Vagina (tissue), 2 donors: ENCODE data around the gene ERC2. TPM values are rescaled to one million over a fixed set of nuclear protein-coding genes. Genes with fewer than 3 reads are reported as not detected.

Experiments used
- DNase-seq, 2 donors: peaks; one replicate each; pipeline ENCODE4 v3.0.0-alpha.2; 2017; ENCODE audit errors: extremely low spot score in 2 of 2
- H3K27ac ChIP-seq: fragments of 200-600 bp; sonication (generic); one replicate; pipeline ENCODE4 v1.5.1; 2019
- H3K27me3 ChIP-seq: fragments of 200-600 bp; sonication (generic); one replicate; pipeline ENCODE4 v1.5.1; 2019
- H3K36me3 ChIP-seq, 2 donors: fragments of 200-600 bp; sonication (generic); one replicate each; pipeline ENCODE4 v1.5.1; 2017 to 2019
- H3K4me1 ChIP-seq: fragments of 200-600 bp; sonication (generic); one replicate; pipeline ENCODE4 v1.5.1; 2019
- H3K4me3 ChIP-seq, 2 donors: fragments of 200-600 bp; sonication (generic); 1 replicate in 1 of 2; 2 replicates in 1 of 2; pipeline ENCODE4 v1.5.1; 2016 to 2019
- H3K9me3 ChIP-seq: fragments of 200-600 bp; sonication (generic); one replicate; pipeline ENCODE4 v1.5.1; 2019
- POLR2A ChIP-seq, 2 donors: fragments of 450-650 bp; IDR thresholded peaks; one replicate each; pipeline ENCODE4 v1.6.1; 2017; ENCODE audit warnings: antibody characterized with exemption in 2 of 2, mild to moderate bottlenecking in 2 of 2, moderate library complexity in 2 of 2
- POLR2AphosphoS5 ChIP-seq, 2 donors: sonication (generic); formaldehyde crosslinking; IDR thresholded peaks; one replicate each; pipeline ENCODE4 v1.9.0; 2017; ENCODE audit warnings: antibody characterized with exemption in 2 of 2, mild to moderate bottlenecking in 2 of 2, low read depth in 1 of 2; ENCODE audit not compliant: insufficient read depth in 1 of 2
- intact Hi-C: fragments of 100-400 bp; cut with DNase I; formaldehyde crosslinking; loops from one replicate; pipeline ENCODE4 v1.15.1; 2023
- total RNA-seq: library from RNA; depleted of rRNA; stranded (reverse); fragments of >200 nt; gene quantifications from one replicate; pipeline ENCODE4 v1.2.3, GENCODE V29; 2016
- TF ChIP-seq, protein P1 (sequence below), 3 experiments: fragments of 450-650 bp in 2 of 3; fragments of 200-600 bp in 1 of 3; sonication (generic) in 1 of 3; IDR thresholded peaks; one replicate each; pipeline ENCODE4 v1.5.1; 2017 to 2019; ENCODE audit warnings: antibody characterized with exemption in 3 of 3, mild to moderate bottlenecking in 2 of 3, moderate library complexity in 2 of 3

The ERC2 gene
- total RNA-seq, 1 donor from 2014 or later: 1.2 TPM

DNA sequence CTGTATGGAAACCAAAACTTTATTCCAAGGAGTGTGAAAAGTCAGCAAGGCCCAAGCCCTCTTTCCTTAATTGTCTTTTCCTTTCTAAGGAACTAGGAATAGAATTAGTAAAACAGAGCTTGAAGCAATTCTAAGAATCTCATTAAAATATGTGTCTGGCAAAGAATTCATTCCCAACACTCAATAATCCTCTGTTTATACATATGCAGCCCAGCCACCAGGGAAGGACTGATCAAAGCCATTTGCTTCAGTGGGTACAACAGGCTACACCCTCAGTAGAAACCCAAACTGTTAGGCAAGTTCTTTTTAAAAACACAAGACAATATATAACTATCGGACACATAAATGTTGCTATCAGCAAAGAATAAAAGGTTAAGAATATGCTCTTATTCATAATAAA lies 266.9 kb downstream of the ERC2 start:
- Histone ChIP-seq H3K27me3 (no peaks in the 10 kb centered on the region), H3K9me3 (no peaks in the 10 kb centered on the region), H3K4me1 (peaks cover 9% of the 10 kb centered on the region), H3K27ac (no peak overlapping the region), H3K36me3 (no peaks in the 10 kb centered on the region), H3K4me3 (no peak overlapping the region)
- intact Hi-C loops: no loop called here
- TF ChIP-seq POLR2A (IDR thresholded peaks at IDR 0.05): no peak
- TF ChIP-seq, protein P1, sequence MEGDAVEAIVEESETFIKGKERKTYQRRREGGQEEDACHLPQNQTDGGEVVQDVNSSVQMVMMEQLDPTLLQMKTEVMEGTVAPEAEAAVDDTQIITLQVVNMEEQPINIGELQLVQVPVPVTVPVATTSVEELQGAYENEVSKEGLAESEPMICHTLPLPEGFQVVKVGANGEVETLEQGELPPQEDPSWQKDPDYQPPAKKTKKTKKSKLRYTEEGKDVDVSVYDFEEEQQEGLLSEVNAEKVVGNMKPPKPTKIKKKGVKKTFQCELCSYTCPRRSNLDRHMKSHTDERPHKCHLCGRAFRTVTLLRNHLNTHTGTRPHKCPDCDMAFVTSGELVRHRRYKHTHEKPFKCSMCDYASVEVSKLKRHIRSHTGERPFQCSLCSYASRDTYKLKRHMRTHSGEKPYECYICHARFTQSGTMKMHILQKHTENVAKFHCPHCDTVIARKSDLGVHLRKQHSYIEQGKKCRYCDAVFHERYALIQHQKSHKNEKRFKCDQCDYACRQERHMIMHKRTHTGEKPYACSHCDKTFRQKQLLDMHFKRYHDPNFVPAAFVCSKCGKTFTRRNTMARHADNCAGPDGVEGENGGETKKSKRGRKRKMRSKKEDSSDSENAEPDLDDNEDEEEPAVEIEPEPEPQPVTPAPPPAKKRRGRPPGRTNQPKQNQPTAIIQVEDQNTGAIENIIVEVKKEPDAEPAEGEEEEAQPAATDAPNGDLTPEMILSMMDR (IDR thresholded peaks at IDR 0.05): no peak
- TF ChIP-seq POLR2AphosphoS5 (IDR thresholded peaks at IDR 0.05; ENCODE audit: insufficient read depth in 1 of 2, low read depth in 1 of 2): no peak
- DNase-seq: no peak

DNA sequence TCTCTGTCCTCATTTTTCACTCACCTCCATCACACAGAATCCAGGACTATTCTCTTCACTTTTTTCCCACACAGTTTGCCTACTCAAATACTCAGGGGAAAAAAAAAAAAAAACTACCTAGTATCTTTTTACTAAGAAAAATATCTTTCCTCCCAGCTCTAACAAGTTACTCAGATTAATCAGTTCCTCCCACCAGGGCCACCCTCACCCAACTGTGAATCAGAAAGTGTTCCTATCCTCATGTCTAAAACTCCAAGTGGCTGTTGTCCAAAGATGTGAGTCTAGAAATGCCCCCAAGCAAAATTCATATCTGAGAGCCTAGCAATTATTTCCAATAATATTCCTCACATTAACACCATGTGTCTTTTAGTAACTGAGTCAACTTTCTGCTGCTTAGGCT lies 268.0 kb downstream of the ERC2 start:
- TF ChIP-seq, protein P1 (IDR thresholded peaks at IDR 0.05): no peak
- TF ChIP-seq POLR2AphosphoS5 (IDR thresholded peaks at IDR 0.05; ENCODE audit: insufficient read depth in 1 of 2, low read depth in 1 of 2): no peak
- TF ChIP-seq POLR2A (IDR thresholded peaks at IDR 0.05): no peak
- Histone ChIP-seq H3K36me3 (no peaks in the 10 kb centered on the region), H3K27ac (no peak overlapping the region), H3K9me3 (no peaks in the 10 kb centered on the region), H3K4me3 (no peak overlapping the region), H3K27me3 (no peaks in the 10 kb centered on the region), H3K4me1 (peaks cover 9% of the 10 kb centered on the region)
- DNase-seq: no peak
- intact Hi-C loops: no loop called here

DNA sequence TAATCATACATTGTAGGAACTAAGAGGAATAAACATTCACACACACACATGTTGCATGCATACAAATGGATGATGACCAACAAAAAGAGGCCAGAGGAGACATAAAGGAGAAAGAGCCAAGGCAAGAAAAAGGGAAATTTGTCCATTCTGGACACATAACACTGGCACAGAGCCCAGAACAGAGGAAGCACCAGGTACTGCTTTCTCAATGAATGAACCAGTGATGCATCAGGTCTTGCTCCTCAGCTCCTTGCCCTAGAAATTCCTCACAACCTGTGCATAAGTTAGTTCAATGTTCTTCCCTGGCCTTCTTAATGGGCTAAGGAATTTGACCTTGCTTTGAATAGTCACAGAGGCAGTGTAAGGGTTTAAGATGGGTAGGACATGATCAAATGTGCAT lies 270.3 kb downstream of the ERC2 start:
- Histone ChIP-seq H3K36me3 (no peaks in the 10 kb centered on the region), H3K4me3 (no peak overlapping the region), H3K27me3 (no peaks in the 10 kb centered on the region), H3K27ac (no peak overlapping the region), H3K4me1 (peaks cover 9% of the 10 kb centered on the region), H3K9me3 (no peaks in the 10 kb centered on the region)
- no peak for TF ChIP-seq POLR2A (IDR thresholded peaks at IDR 0.05)
- no peak for TF ChIP-seq POLR2AphosphoS5 (IDR thresholded peaks at IDR 0.05; ENCODE audit: insufficient read depth in 1 of 2, low read depth in 1 of 2)
- TF ChIP-seq, protein P1 (IDR thresholded peaks at IDR 0.05): no peak
- no peak for DNase-seq
- intact Hi-C loops: no loop called here

DNA sequence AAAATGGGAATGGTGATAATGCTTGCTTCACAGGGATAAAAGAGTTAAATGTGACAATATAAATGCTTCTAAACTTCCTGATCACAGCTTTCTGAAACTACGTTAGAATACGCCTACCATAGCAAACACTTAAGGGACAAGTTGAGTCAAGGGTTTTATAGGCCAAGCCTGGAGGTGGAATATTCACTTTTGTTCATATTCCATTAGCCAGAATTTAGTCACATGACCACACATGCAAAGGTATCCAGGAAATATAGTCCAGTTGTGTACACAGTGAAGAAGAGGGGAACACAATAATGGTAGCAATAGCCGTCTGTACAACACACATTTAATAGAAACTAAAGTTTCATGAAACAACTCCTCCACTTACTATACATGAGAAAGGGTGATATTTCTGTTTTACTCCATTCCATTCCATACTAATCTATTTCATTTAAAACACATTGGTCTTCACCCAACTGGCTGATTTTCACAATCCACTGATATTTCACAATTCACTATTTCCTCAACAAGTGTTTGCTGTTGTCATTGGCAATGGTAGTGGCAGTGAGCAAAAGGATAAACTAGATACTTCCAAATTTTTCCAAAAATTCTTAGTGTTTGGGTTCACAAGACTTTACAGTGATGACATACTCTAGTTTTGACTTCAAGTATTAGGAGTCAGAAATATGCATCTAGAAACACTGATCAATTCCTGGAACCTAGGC lies 270.9 kb downstream of the ERC2 start:
- DNase-seq: no peak
- no peaks in the 10 kb centered on the region for H3K36me3 ChIP-seq
- H3K4me1 ChIP-seq: peaks cover 9% of the 10 kb centered on the region
- no peak overlapping the region for H3K4me3 ChIP-seq
- no peak overlapping the region for H3K27ac ChIP-seq
- TF ChIP-seq POLR2A (IDR thresholded peaks at IDR 0.05) (no peak), POLR2AphosphoS5 (IDR thresholded peaks at IDR 0.05; ENCODE audit: insufficient read depth in 1 of 2, low read depth in 1 of 2) (no peak)
- TF ChIP-seq, protein P1 (IDR thresholded peaks at IDR 0.05): no peak
- intact Hi-C loops: no loop called here
- H3K9me3 ChIP-seq: no peaks in the 10 kb centered on the region
- no peaks in the 10 kb centered on the region for H3K27me3 ChIP-seq

DNA sequence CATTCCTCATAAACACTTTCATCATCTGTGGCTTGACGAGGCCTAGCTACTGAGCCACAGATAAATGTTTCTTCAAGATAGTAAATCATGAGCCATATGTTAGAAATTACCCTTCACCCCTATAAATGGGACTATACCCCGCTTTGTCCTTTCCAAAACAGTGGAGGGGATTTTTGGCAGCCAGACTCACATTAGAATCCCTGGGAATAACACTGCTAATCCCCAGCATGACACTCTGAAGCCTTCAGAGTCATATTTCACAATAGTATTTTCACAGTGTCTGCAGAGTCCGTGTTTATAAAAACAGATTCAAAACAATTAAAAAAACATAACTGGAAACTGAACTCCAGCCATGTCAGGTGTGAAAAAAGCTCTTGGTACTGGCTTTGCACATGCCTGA lies 271.6 kb downstream of the ERC2 start:
- Histone ChIP-seq H3K9me3 (no peaks in the 10 kb centered on the region), H3K4me1 (peaks cover 9% of the 10 kb centered on the region), H3K4me3 (no peak overlapping the region), H3K27ac (no peak overlapping the region), H3K27me3 (no peaks in the 10 kb centered on the region), H3K36me3 (no peaks in the 10 kb centered on the region)
- no peak for TF ChIP-seq POLR2AphosphoS5 (IDR thresholded peaks at IDR 0.05; ENCODE audit: insufficient read depth in 1 of 2, low read depth in 1 of 2)
- TF ChIP-seq, protein P1 (IDR thresholded peaks at IDR 0.05): no peak
- no peak for TF ChIP-seq POLR2A (IDR thresholded peaks at IDR 0.05)
- intact Hi-C loops: no loop called here
- DNase-seq: no peak
